ENCODE data around the gene INPP5E.

Gene INPP5E

DNA sequence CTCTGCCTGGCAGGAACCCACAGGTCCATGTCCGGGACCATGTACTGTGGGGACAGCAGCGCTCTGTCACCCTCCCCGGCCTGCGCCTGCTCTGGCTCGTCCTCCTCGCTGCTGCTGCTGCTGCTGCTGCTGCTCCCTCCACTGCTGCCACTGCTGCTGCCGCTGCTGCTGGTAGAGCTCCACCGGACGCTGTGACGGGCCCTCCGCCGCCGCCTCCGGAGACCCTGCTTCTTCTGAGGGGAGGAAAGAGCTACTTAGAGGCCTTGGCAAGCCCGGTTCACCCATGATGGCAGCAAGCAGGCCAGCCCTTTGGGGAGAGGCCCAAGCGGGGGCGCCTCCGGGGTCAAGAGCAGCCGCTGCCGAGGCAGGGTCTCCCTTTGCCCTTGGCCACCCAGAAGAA is 56.2 kb downstream of the INPP5E start:
- no peak for DNase-seq

DNA sequence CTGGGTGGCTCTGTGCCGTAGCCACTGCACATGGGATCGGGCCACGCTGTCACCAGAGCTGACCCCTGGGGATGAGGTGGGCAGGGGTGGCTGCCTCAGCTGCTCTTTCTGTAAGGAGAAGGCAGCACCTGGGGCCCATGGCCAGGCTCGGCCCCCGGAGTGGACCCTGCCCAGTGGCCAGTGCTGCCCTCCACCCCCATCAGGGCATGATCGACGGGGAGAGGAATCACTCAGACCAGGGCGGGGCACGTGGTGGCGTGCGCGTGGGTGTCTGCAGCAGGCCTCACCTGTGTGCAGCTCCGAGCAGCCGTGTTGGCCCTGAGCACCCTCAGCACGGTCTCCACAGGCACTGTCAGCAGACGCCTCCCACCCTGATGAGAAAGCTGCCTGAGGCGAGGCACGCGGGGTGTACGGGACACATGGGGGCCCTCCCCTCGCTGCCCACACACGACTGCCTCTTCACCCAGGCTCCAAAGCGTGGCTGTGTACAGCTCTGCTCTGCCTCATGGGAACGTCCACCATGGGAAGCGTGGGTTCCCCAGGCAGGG is 57.6 kb downstream of the INPP5E start:
- no peak for DNase-seq

DNA sequence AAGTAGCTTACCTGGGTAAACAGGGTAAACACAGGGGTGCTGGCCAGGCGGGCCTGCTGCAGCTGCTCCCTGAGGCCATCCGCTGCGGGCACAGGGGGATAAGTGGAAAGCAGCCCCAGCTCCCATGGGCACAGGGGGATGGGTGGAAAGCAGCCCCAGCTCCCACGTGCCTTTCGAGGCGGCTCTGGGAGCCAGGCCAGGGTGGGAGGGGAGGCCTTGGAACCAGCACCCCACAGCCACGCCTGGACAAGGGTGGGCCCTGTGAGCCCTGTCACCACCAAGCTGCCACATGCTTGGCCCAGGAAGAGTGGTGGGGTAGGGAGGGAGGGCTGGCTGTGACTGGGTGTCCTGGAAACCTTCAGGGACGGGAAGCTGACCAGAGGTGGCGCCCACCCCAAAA is 58.3 kb downstream of the INPP5E start:
- no peak for DNase-seq

DNA sequence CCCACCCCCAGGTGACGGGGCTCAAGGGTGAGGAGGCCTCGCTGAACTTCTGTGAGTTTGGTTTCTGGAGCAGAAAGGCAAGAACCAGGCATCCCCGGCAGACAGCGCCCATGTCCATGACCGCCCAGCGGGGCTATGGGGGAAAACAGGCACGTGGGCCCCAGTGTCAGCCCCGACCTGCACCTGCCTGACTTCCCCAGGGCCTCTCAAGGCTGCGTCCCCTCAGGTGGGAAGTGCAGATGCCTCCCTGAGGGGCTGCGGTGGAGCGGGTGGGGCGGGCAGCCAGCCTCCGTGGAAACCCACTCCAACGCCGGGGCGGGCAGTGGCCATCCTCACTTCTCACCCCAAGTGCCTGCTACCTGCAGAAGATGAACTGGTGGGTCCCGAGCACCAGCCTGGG is 59.3 kb downstream of the INPP5E start:
- no peak for DNase-seq

DNA sequence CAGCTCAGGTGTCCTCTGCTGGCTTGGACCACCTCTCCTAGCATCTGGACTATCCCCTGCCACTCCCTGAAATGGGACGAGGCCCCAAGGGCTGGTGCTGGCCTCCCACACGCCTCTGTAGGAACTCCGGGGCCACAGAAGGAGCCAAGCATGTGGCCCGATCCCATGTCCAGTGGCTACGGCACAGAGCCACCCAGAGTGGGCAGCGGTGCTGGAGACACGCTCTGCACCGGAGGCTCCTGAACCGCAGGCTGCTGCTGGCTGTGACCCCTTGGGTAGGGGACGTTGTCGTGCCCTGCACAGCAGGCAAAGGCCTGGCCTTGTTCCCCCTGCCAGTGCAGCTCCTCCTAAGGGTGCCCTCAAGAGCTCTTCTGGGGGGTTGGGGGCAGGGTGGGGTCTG is 59.8 kb downstream of the INPP5E start:
- DNase-seq = no peak

DNA sequence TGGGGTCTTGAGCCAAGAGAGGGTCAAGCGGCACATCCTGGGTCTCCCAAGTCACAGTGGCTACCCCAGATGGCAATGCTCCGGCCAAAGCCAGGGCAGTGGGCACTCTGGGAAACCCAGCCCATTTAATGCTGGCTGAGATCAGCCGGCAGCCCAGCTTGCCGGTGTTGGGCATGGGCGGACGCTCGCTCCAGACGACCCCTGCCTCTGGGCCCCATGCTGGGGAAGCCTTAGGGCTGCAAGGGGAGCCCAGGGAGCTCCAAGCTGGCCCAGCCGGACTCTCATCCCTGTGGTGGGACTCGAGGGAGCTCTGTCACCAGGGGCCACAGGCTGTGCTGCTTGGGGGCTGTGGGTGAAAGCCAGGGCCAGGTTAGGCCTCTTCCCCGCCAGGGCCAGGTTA is 60.2 kb downstream of the INPP5E start:
- DNase-seq = no peak

DNA sequence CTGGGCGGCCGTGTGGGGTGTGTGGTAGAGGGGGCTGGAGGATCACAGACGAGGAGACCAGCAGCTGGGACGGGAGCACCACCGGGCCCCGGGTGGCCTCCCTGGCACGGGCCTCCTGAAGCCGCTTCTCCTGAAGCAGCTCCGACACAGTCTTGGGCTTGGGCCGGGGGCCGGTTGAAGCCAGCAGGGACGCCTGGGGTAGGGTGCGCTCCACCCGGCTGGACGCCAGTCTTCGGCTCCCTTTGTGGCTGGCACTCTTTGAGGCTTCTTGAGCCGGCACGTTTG is 60.7 kb downstream of the INPP5E start:
- DNase-seq = no peak

Data from activated CD4-positive, alpha-beta T cell treated with anti-CD3 and anti-CD28 coated beads, Interleukin-2, amount 50 U/mL, for 1 hour (primary cell).